HG03442 (cell line): ENCODE measurements around the gene DGAT2.
"Not testable (repeated sequence)": the region's sequence is repeated elsewhere in the genome, so short reads cannot be mapped to it uniquely, and the experiment has no call there.

Experiments
- ATAC-seq: cut with Tn5 transposase; IDR thresholded peaks from one replicate; pipeline ENCODE4 v1.9.1; 2021; ENCODE audit warnings: mild to moderate bottlenecking, moderate library complexity; ENCODE audit not compliant: unreplicated experiment

Gene DGAT2

GRCh38 chr11:75768112-75768908, at the start of gene DGAT2:
TSS of gene DGAT2 (plus strand) at chr11:75768778. CDS start at chr11:75768992, 214 bp downstream.
- peak; percentile 70 for ATAC-seq

GRCh38 chr11:75719340-75720239, 49.0 kb upstream of the DGAT2 start:
- no peak for ATAC-seq

- ATAC-seq: no peak
Measured at GRCh38 chr11:75720639-75721038, 47.9 kb upstream of the DGAT2 start.

- ATAC-seq: no peak
Measured at GRCh38 chr11:75721852-75722668, 46.5 kb upstream of the DGAT2 start.

- no peak for ATAC-seq
Measured at GRCh38 chr11:75722669-75723042, 45.9 kb upstream of the DGAT2 start.

- ATAC-seq: no peak
Measured at GRCh38 chr11:75725547-75726320, 42.8 kb upstream of the DGAT2 start.

- ATAC-seq: no peak
Measured at GRCh38 chr11:75728992-75729391, 39.6 kb upstream of the DGAT2 start.

- ATAC-seq: no peak
Measured at GRCh38 chr11:75731095-75731494, 37.5 kb upstream of the DGAT2 start.

GRCh38 chr11:75733071-75733430, 35.5 kb upstream of the DGAT2 start:
- no peak for ATAC-seq

- peak; percentile 41 for ATAC-seq
Measured at GRCh38 chr11:75733431-75734107, 35.0 kb upstream of the DGAT2 start.

GRCh38 chr11:75734491-75735180, 33.9 kb upstream of the DGAT2 start:
- no peak for ATAC-seq

GRCh38 chr11:75735181-75735845, 33.3 kb upstream of the DGAT2 start:
- ATAC-seq: no peak

GRCh38 chr11:75737314-75737713, 31.3 kb upstream of the DGAT2 start:
- ATAC-seq: no peak

GRCh38 chr11:75740681-75741080, 27.9 kb upstream of the DGAT2 start:
- ATAC-seq: no peak

- not testable (repeated sequence) for ATAC-seq
Measured at GRCh38 chr11:75743159-75743558, 25.4 kb upstream of the DGAT2 start.

- no peak for ATAC-seq
Measured at GRCh38 chr11:75743711-75744563, 24.6 kb upstream of the DGAT2 start.

GRCh38 chr11:75745807-75746206, 22.8 kb upstream of the DGAT2 start:
- ATAC-seq: no peak
